GM19099 (cell line): Measurements from ENCODE around the gene CSF2.

Source experiments
- POLR2A ChIP-seq: IDR thresholded peaks from 3 replicates; pipeline ENCODE4 v1.6.1; 2011; ENCODE audit warnings: low read depth; ENCODE audit not compliant: insufficient read length; ENCODE audit errors: extremely low read depth

CSF2 gene

DNA sequence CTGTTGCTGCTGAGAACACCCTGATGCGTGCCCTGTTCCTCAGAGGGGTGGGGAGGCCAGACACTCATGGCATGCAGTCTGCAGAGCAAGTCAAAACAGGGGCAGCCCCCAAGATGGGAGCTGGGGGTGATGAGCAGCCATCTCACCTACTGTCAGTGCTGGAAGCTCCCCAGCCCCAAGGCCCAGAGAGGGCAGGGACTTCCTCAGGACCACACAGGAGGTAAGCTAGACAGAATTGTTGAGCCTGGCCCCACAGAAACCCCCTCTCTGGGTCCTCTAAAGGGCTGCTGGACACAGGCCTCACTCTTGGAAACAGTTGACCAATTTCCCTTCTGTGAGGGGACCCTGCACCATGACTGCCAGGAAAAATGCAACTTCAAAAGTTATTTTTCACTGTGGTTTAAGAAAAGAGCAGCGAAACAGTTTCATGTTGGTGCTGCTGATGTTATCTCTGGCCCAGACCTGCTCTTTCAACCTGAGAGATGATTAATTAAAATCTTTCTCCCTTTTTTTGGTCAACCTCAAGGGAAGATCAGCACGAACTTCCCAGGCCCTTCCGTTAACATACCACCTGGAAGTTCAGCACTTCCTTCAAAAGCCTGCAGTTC is 9.6 kb downstream of the CSF2 start:
- TF ChIP-seq POLR2A: no peak

DNA sequence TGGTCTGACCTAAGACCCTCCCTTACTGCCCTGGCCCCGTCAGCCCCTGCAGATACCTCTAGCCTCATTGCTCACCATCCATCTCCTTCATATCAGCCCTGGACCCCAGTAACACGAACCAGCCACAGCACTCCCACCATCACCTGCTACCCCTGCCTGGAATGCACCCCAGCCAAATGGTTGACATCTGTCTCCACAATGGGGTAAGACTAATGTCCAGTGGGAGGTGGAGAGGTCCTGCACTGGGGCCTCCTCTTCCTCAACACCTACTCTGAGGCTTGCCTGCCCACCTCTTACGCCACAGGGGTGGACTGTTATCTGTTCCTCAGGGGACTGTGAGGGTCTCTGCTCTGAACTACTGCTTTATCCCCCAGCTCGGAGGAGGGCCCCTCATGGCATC is 12.1 kb downstream of the CSF2 start:
- no peak for TF ChIP-seq POLR2A

DNA sequence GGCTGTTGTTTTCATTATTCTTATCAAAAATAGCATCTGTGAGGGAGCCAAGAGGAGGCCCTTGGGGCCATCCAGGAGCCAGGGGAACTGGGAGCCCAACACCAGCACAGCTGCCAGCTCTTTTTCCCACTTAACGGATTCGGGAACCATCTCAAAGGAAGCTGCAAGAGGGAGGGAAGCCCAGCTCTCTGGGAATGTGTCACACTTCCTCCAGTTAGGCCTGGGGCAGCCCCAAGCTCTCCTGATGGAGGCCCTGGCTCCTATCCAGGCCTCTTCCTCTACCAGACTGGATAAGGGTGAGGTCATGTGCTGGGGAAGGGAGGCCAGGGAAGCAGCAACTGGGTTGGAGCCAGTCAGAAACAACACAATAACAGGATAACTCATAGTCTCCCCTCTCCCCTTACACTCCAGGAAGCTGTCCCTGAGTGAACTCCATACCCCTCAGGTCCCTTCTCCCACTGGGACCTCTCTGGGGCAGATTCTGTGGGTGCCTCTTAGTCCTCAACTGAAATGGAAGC is 12.7 kb downstream of the CSF2 start:
- TF ChIP-seq POLR2A: no peak

- TF ChIP-seq POLR2A: no peak
Measured at GRCh38 chr5:132087176-132087575, 13.6 kb downstream of the CSF2 start.

DNA sequence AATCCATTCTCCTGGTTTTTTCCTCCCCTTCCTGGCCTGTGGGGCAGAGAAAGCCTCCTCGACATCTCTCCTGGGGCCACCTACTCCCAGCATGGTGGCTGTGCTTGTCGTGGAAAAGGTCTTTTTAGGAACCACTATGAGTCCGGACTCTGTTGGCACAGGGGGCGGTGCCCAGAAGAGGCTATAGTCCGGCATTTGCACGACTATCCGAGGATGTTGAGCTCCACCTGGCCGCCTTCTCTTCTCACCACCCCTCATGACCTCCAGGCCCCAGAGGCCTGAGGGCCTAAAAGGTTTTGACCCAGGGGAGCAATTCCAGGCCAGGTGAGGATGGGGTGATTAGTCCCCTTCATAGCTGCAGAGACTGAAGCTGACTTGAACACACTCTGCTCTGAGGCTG is 14.1 kb downstream of the CSF2 start:
- no peak for TF ChIP-seq POLR2A

GRCh38 chr5:132089363-132089762 is 15.8 kb downstream of the CSF2 start:
- TF ChIP-seq POLR2A: no peak

GRCh38 chr5:132090107-132090506 is 16.5 kb downstream of the CSF2 start:
- no peak for TF ChIP-seq POLR2A

DNA sequence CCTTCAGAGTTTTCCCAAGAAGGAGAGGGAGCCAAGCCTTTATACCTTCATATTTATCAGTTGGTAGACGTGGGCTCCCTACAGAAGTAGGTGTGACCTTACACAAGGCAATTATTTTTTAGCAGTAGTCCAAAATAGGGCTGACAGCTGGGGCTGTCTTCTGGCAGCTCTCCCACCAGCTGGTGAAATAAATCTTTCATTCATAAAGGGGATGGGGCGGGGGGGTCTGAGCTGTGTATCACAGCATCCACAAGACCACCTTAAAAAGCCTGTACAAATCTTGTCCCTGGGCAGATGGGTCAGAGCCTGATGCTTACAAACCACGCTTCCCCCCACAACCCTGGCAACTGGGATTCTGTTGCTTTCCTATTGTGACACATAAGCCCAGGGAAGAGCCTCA is 19.7 kb downstream of the CSF2 start:
- no peak for TF ChIP-seq POLR2A

GRCh38 chr5:132094393-132095076 is 20.9 kb downstream of the CSF2 start:
- no peak for TF ChIP-seq POLR2A

DNA sequence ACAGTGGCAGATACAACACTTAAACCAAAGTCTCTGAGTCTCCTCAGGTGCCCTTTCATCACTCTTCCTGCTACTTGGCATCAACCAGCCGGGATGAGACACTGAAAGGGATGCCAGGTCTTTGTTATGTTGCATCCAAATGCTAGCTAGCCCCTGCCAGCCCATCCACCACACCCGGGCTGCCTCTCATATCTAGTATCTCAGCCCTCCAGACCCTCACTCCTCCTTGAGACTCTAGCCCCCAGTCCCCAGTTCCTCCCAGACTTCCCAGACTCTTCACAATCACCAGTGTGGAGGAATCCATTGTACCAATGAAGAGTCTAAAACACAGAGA is 21.5 kb downstream of the CSF2 start:
- no peak for TF ChIP-seq POLR2A

DNA sequence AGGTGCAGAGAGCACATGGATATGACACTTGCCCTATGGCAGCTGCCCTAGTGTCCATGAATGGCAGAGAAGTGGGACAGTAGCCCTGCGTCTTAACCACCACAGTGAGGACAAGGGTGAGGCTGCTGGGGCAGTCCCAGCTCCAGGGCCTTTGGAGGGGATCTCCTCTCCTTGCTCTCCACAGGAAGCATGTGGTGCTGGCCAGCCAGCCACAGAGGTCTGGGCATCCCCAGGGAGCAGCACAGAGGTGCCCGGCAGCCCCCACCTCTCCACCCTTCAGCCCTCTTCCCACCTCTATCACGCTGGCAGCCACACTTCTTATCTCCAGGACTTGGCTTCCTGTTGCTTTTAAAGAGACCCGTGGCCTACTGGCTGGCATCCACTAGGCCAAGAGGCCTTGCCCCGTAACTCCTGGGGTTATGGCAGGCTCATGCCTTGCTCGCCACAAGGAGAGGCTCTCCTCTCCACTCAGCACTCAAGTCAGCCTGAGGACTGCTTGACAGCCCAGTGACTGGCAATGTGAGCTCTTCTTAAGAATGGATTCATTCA is 21.9 kb downstream of the CSF2 start:
- TF ChIP-seq POLR2A: no peak

- TF ChIP-seq POLR2A: no peak
Measured at GRCh38 chr5:132096904-132097303, 23.3 kb downstream of the CSF2 start.

DNA sequence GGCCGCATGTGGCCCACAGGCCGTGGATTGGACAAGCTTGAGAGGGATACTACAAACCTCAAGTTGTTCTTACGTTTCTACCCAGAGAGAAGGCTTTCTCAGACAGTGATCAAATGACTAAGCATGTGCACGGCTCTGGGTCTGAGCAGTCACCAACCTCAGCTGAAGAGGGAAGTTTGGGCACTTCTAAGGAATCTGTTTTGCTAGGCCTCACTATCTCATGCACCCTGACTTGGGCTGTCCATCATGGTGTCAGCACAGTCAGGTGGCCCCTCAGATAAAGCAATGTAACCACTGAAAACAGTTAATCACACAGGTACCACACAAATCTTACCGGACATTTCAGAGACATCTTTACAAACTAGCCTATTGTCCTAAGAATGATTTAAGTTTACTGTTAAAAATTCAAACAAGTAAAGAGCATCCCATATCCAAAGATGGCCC is 24.6 kb downstream of the CSF2 start:
- no peak for TF ChIP-seq POLR2A

DNA sequence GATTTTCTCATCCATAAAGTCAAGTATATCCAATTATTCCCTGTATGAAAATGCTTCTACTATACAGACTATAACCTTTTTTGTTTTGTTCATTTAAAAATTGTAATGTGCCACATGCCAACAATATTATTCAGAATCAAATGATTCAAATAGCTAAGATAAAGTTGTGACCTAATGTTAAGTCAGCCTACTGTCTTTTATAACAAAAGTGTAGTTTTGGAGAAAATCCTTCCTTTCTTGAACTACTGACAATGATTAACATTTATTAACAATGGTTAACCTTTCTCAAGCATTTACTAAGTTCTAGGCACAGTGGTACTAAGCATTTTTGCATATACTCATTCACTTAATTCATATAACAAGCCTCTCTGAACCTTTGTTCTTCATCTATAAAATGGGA is 25.0 kb downstream of the CSF2 start:
- no peak for TF ChIP-seq POLR2A

- TF ChIP-seq POLR2A: no peak
Measured at GRCh38 chr5:132099076-132099748, 25.6 kb downstream of the CSF2 start.

- TF ChIP-seq POLR2A: no peak
Measured at GRCh38 chr5:132099905-132100304, 26.3 kb downstream of the CSF2 start.
